BLaER1 treated with 17β-estradiol and CSF1 and Interleukin-3, amounts not matched to agents 10 nM and 100 nM (cell line): ENCODE data around the gene PKP3.
A peak's percentile ranks its signal among the peaks of the same experiment; 100 is the strongest.

Experiments used
- H3K27ac ChIP-seq, 11 experiments: shearing (Covaris generic); formaldehyde crosslinking; 2 replicates each; pipeline ENCODE4 v1.8.1; 2022
- H3K27me3 ChIP-seq, 11 experiments: shearing (Covaris generic); formaldehyde crosslinking; 2 replicates each; pipeline ENCODE4 v1.8.1; 2022
- H3K36me3 ChIP-seq, 11 experiments: shearing (Covaris generic); formaldehyde crosslinking; 2 replicates each; pipeline ENCODE4 v1.8.1; 2022
- H3K4me1 ChIP-seq, 10 experiments: shearing (Covaris generic); formaldehyde crosslinking; 2 replicates each; pipeline ENCODE4 v1.8.1; 2022
- H3K4me2 ChIP-seq, 11 experiments: shearing (Covaris generic); formaldehyde crosslinking; 2 replicates each; pipeline ENCODE4 v1.8.1; 2022
- H3K4me3 ChIP-seq, 10 experiments: shearing (Covaris generic); formaldehyde crosslinking; 2 replicates each; pipeline ENCODE4 v1.8.1; 2022
- H3K9ac ChIP-seq, 11 experiments: shearing (Covaris generic); formaldehyde crosslinking; 2 replicates each; pipeline ENCODE4 v1.8.1; 2022
- H3K9me3 ChIP-seq, 11 experiments: shearing (Covaris generic); formaldehyde crosslinking; replicated peaks in 1 of 11; 2 replicates each; pipeline ENCODE4 v1.8.1; 2022
- H4K20me1 ChIP-seq, 11 experiments: shearing (Covaris generic); formaldehyde crosslinking; 2 replicates each; pipeline ENCODE4 v1.8.1; 2022
- Cebpa-rat ChIP-seq, 11 experiments: shearing (Covaris generic); IDR thresholded peaks; 2 replicates each; pipeline ENCODE4 v1.8.1; 2022

The PKP3 gene

GRCh38 chr11:352456-353031 is 41.5 kb upstream of the PKP3 start:
- Histone ChIP-seq H3K9ac (peak overlapping the region in 3 of 11 experiments; percentile 16 to 29 (median 28); a peak in 2 of 22 replicates), H4K20me1 (no peaks in the 10 kb centered on the region), H3K27me3 (no peaks in the 10 kb centered on the region), H3K9me3 (no peaks in the 10 kb centered on the region), H3K4me2 (peak overlapping the region; percentile 2 to 99 (median 96); a peak in 14 of 22 replicates), H3K4me1 (peaks cover 76 to 83% (median 79%) of the 10 kb centered on the region in 10 experiments), H3K4me3 (no peak overlapping the region), H3K27ac (peak overlapping the region; percentile 10 to 100 (median 43); a peak in 11 of 22 replicates), H3K36me3 (no peaks in the 10 kb centered on the region)
- TF ChIP-seq Cebpa-rat (IDR thresholded peaks at IDR 0.05), result no peak

- H3K4me1 ChIP-seq, result peaks cover 68 to 82% (median 74%) of the 10 kb centered on the region in 10 experiments
- no peaks in the 10 kb centered on the region for H3K36me3 ChIP-seq
- peak overlapping the region in 4 of 11 experiments; percentile 3 to 50 (median 28); a peak in 5 of 22 replicates for H3K9ac ChIP-seq
- no peak for TF ChIP-seq Cebpa-rat (IDR thresholded peaks at IDR 0.05)
- H3K27me3 ChIP-seq, result peaks cover 0 to 4% (median 0%) of the 10 kb centered on the region in 11 experiments; a peak in 3 of 22 replicates
- H3K9me3 ChIP-seq, result peaks cover 0 to 4% (median 0%) of the 10 kb centered on the region in 11 experiments; a peak in 3 of 22 replicates
- H3K4me2 ChIP-seq, result peak overlapping the region; percentile 32 to 99 (median 96); a peak in 20 of 22 replicates
- no peaks in the 10 kb centered on the region for H4K20me1 ChIP-seq
- no peak overlapping the region for H3K4me3 ChIP-seq
- peak overlapping the region; percentile 36 to 100 (median 99); a peak in 17 of 22 replicates for H3K27ac ChIP-seq
These were observed 40.7 kb upstream of the PKP3 start for GRCh38 chr11:353179-353873.

- Histone ChIP-seq H3K4me1 (peaks cover 46 to 77% (median 55%) of the 10 kb centered on the region in 10 experiments), H3K27ac (peak overlapping the region; percentile 95 to 100 (median 100)), H3K4me3 (peak overlapping the region; percentile 42 to 69 (median 56)), H3K9me3 (peaks cover 7 to 26% (median 9%) of the 10 kb centered on the region in 11 experiments), H3K4me2 (peak overlapping the region; percentile 90 to 99 (median 96)), H3K27me3 (peaks cover 0 to 10% (median 0%) of the 10 kb centered on the region in 11 experiments; a peak in 3 of 22 replicates), H3K36me3 (no peaks in the 10 kb centered on the region), H4K20me1 (no peaks in the 10 kb centered on the region), H3K9ac (peak overlapping the region; percentile 87 to 100 (median 95))
- no peak for TF ChIP-seq Cebpa-rat (IDR thresholded peaks at IDR 0.05)
These were observed 38.2 kb upstream of the PKP3 start for GRCh38 chr11:355581-356458.

GRCh38 chr11:356610-357009 is 37.4 kb upstream of the PKP3 start:
- H4K20me1 ChIP-seq, result no peaks in the 10 kb centered on the region
- H3K4me1 ChIP-seq, result peaks cover 39 to 77% (median 48%) of the 10 kb centered on the region in 10 experiments
- H3K9me3 ChIP-seq, result peaks cover 15 to 34% (median 17%) of the 10 kb centered on the region in 11 experiments
- no peak for TF ChIP-seq Cebpa-rat (IDR thresholded peaks at IDR 0.05)
- peak overlapping the region in 2 of 11 experiments; percentile 95 to 97; a peak in 1 of 22 replicates for H3K4me2 ChIP-seq
- no peak overlapping the region for H3K27ac ChIP-seq
- H3K27me3 ChIP-seq, result peaks cover 0 to 10% (median 0%) of the 10 kb centered on the region in 11 experiments; a peak in 3 of 22 replicates
- no peaks in the 10 kb centered on the region for H3K36me3 ChIP-seq
- H3K4me3 ChIP-seq, result no peak overlapping the region
- H3K9ac ChIP-seq, result no peak overlapping the region

GRCh38 chr11:357582-357981 is 36.4 kb upstream of the PKP3 start:
- no peaks in the 10 kb centered on the region for H4K20me1 ChIP-seq
- no peak overlapping the region for H3K9ac ChIP-seq
- 0 out of 22 replicates have a peak overlapping the region, but pooled peaks of 1 of the 11 experiments have one; percentile 41 for H3K4me2 ChIP-seq
- no peak for TF ChIP-seq Cebpa-rat (IDR thresholded peaks at IDR 0.05)
- H3K27me3 ChIP-seq, result peaks cover 0 to 10% (median 0%) of the 10 kb centered on the region in 11 experiments; a peak in 3 of 22 replicates
- peaks cover 17 to 36% (median 19%) of the 10 kb centered on the region in 11 experiments for H3K9me3 ChIP-seq
- H3K36me3 ChIP-seq, result no peaks in the 10 kb centered on the region
- no peak overlapping the region for H3K4me3 ChIP-seq
- peaks cover 33 to 78% (median 49%) of the 10 kb centered on the region in 10 experiments for H3K4me1 ChIP-seq
- no peak overlapping the region for H3K27ac ChIP-seq

- Histone ChIP-seq H3K36me3 (no peaks in the 10 kb centered on the region), H3K4me3 (no peak overlapping the region), H3K4me1 (peaks cover 26 to 74% (median 45%) of the 10 kb centered on the region in 10 experiments), H3K9ac (no peak overlapping the region), H3K27me3 (peaks cover 0 to 10% (median 0%) of the 10 kb centered on the region in 11 experiments; a peak in 3 of 22 replicates), H3K9me3 (peaks cover 17 to 36% (median 19%) of the 10 kb centered on the region in 11 experiments), H4K20me1 (no peaks in the 10 kb centered on the region), H3K27ac (no peak overlapping the region), H3K4me2 (peak overlapping the region in 6 of 11 experiments; percentile 18 to 56 (median 38); a peak in 10 of 22 replicates)
- no peak for TF ChIP-seq Cebpa-rat (IDR thresholded peaks at IDR 0.05)
These were observed 35.7 kb upstream of the PKP3 start for GRCh38 chr11:358129-358800.

GRCh38 chr11:359181-359714 is 34.8 kb upstream of the PKP3 start:
- Histone ChIP-seq H3K27me3 (peaks cover 0 to 10% (median 0%) of the 10 kb centered on the region in 11 experiments; a peak in 3 of 22 replicates), H3K9ac (no peak overlapping the region), H3K27ac (no peak overlapping the region), H4K20me1 (no peaks in the 10 kb centered on the region), H3K36me3 (no peaks in the 10 kb centered on the region), H3K9me3 (peaks cover 17 to 36% (median 19%) of the 10 kb centered on the region in 11 experiments), H3K4me3 (no peak overlapping the region), H3K4me1 (peaks cover 16 to 68% (median 35%) of the 10 kb centered on the region in 10 experiments), H3K4me2 (peak overlapping the region in 6 of 11 experiments; percentile 9 to 56 (median 36); a peak in 8 of 22 replicates)
- TF ChIP-seq Cebpa-rat (IDR thresholded peaks at IDR 0.05), result no peak
